ENCODE data around the gene HDDC3.

DNA sequence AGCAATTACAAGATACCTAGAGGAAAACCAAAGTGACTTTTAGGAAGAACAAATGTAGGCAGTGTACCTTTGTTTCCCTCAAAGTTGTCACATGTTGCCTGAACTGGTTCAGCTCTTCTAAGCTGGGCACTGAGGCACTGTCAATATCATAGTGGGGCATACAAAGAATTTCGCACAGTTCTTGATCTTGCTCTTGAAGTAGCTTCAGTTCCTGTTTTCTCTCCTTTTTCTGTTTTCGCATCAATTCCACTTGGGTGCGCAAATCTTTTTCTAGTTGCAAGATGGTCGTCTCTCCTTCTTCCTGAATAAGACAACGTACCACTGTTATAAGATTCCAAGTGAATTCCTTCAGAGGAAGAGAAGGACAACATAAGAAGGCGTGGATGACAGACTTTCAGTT is 49.3 kb upstream of the HDDC3 start:
- TF ChIP-seq FOXP2 (optimal IDR thresholded peaks at IDR 0.05; ENCODE audit: control extremely low read depth, extremely low read length, insufficient read depth) (no peak), EZH2 (IDR thresholded peaks at IDR 0.05) (no peak)
